K562 (cell line): ENCODE results near the gene FANCD2OS. TPM values are rescaled to one million over a fixed set of nuclear protein-coding genes. Genes with fewer than 3 reads are reported as not detected.

ENCODE experiments used
- ATAC-seq: fragments of 200-7000 bp; cut with Tn5 transposase; 3 replicates; pipeline ENCODE4 v1.9.1; 2020; ENCODE audit warnings: moderate library complexity
- BruUV-seq: library from RNA; stranded (reverse); fragments of 400-500 nt; replicated peaks from 2 replicates; lab custom pipeline; 2021; lab: Mats Ljungman, UMichigan
- CTCF ChIA-PET: fragments of 300-600 bp; formaldehyde crosslinking; extraction: SDS; loops from one replicate; lab custom pipeline; 2021; ENCODE audit warnings: low intra/inter-chr PET ratio; lab: Yijun Ruan, JAX
- POLR2A ChIA-PET: fragments of 300-600, 350-650 bp; sonication (Branson Sonifier 250); formaldehyde crosslinking; extraction: SDS; loops from one replicate; lab custom pipeline; 2021; ENCODE audit warnings: antibody characterized with exemption, inconsistent platforms; lab: Yijun Ruan, JAX
- DNase-seq, 4 experiments: peaks; one replicate each; pipeline versions ENCODE4 v3.0.0 to v3.0.0-alpha.2; 2011 to 2018; ENCODE audit warnings: low spot score in 3 of 4, mixed read lengths in 3 of 4; ENCODE audit errors: extremely low read depth in 1 of 4
- FAIRE-seq: peaks from 2 replicates; lab custom pipeline; 2011; peaks lifted over from hg19 to GRCh38; lab: Jason Lieb, UNC
- H2AFZ ChIP-seq: 2 replicates; pipeline ENCODE4 v1.6.0; 2011; ENCODE audit warnings: low read depth, low read length, control low read depth, inconsistent platforms
- H3K27ac ChIP-seq: fragments of 200-600 bp; 3 replicates; pipeline ENCODE4 v1.8.0; 2011; ENCODE audit warnings: low read depth, mild to moderate bottlenecking, control low read depth, inconsistent platforms, low read length, moderate library complexity, mixed read lengths; ENCODE audit errors: extremely low read depth
- H3K27me3 ChIP-seq, 2 experiments: fragments of 300-600 bp in 1 of 2; 2 replicates in 1 of 2; 3 replicates in 1 of 2; pipeline versions ENCODE4 v1.6.0 to v1.8.0; 2011; ENCODE audit warnings: inconsistent platforms in 2 of 2, low read length in 2 of 2, mild to moderate bottlenecking in 1 of 2, mixed read lengths in 1 of 2, moderate library complexity in 1 of 2; ENCODE audit not compliant: control insufficient read depth in 2 of 2, insufficient read depth in 2 of 2
- H3K36me3 ChIP-seq: fragments of 300-600 bp; 3 replicates; pipeline ENCODE4 v1.8.0; 2011; ENCODE audit warnings: mild to moderate bottlenecking, low read length, inconsistent platforms; ENCODE audit not compliant: control insufficient read depth, insufficient read depth
- H3K4me1 ChIP-seq, 2 experiments: fragments of 200-600 bp in 1 of 2; replicated peaks in 1 of 2; 2 replicates in 1 of 2; 3 replicates in 1 of 2; pipeline versions ENCODE4 v1.5.1 to v1.8.0; 2011; ENCODE audit warnings: inconsistent platforms in 2 of 2, low read length in 2 of 2, mild to moderate bottlenecking in 1 of 2, mixed read lengths in 1 of 2, moderate library complexity in 1 of 2; ENCODE audit not compliant: control insufficient read depth in 2 of 2, insufficient read depth in 2 of 2
- H3K4me2 ChIP-seq: 2 replicates; pipeline ENCODE4 v1.6.1; 2011; ENCODE audit warnings: low read length, control low read depth, inconsistent platforms, mixed read lengths; ENCODE audit not compliant: insufficient read depth
- H3K4me3 ChIP-seq: fragments of 200-600 bp; sonication (generic), shearing (Covaris generic); 2 replicates; pipeline ENCODE4 v1.5.1; 2016; ENCODE audit warnings: control low read depth, inconsistent platforms
- H3K79me2 ChIP-seq: fragments of 200-600 bp; 3 replicates; pipeline ENCODE4 v1.8.0; 2011; ENCODE audit warnings: low read length, inconsistent platforms; ENCODE audit not compliant: control insufficient read depth, insufficient read depth
- H3K9ac ChIP-seq, 2 experiments: 2 replicates each; pipeline versions ENCODE4 v1.6.0 to v1.6.1; 2011; ENCODE audit warnings: low read depth in 2 of 2, low read length in 2 of 2, control low read depth in 1 of 2, inconsistent platforms in 1 of 2, mild to moderate bottlenecking in 1 of 2, mixed read lengths in 1 of 2; ENCODE audit not compliant: insufficient read depth in 1 of 2
- H3K9me1 ChIP-seq: one replicate; pipeline ENCODE4 v1.6.0; 2011; ENCODE audit warnings: inconsistent platforms, mild to moderate bottlenecking, low read length, moderate library complexity; ENCODE audit not compliant: control insufficient read depth, insufficient read depth
- H3K9me3 ChIP-seq: replicated peaks from 2 replicates; pipeline ENCODE4 v1.5.1; 2011; ENCODE audit warnings: low read depth, low read length, inconsistent platforms; ENCODE audit not compliant: control insufficient read depth, insufficient read depth
- H4K20me1 ChIP-seq: replicated peaks from 2 replicates; pipeline ENCODE4 v1.6.1; 2011; ENCODE audit warnings: low read length, inconsistent platforms, mixed read lengths; ENCODE audit not compliant: control insufficient read depth, insufficient read depth
- CBX8 ChIP-seq: fragments of 200-600 bp; sonication (generic); IDR thresholded peaks from 2 replicates; pipeline ENCODE4 v1.6.1; 2012; ENCODE audit warnings: borderline replicate concordance, mixed run types, low read depth, mild to moderate bottlenecking, moderate library complexity, mixed read lengths, low read length, control low read depth, inconsistent platforms; ENCODE audit not compliant: poor library complexity, severe bottlenecking; ENCODE audit errors: extremely low read depth
- CREB1 ChIP-seq, 2 experiments: sonication (generic) in 1 of 2; formaldehyde crosslinking in 1 of 2; IDR thresholded peaks; 2 replicates each; pipeline versions ENCODE4 v1.6.1 to v1.8.0; 2012 to 2022; ENCODE audit warnings: inconsistent platforms in 1 of 2, mild to moderate bottlenecking in 1 of 2, missing genetic modification reagents in 1 of 2, moderate library complexity in 1 of 2
- E2F3 ChIP-seq: fragments of 250-450 bp; sonication (Bioruptor Pico); IDR thresholded peaks from 2 replicates; pipeline ENCODE4 v1.4.0; 2020; ENCODE audit warnings: mild to moderate bottlenecking
- E2F8 ChIP-seq: fragments of 450-650 bp; IDR thresholded peaks from 2 replicates; pipeline ENCODE4 v1.7.1; 2018; ENCODE audit warnings: mild to moderate bottlenecking, low read depth; ENCODE audit not compliant: partially characterized antibody
- HOMEZ ChIP-seq: fragments of 250-450 bp; sonication (Bioruptor Pico); IDR thresholded peaks from 2 replicates; pipeline ENCODE4 v1.4.0; 2020; ENCODE audit warnings: mild to moderate bottlenecking, moderate library complexity
- NFE2 ChIP-seq: IDR thresholded peaks from 2 replicates; pipeline ENCODE4 v1.6.1; 2014; ENCODE audit warnings: antibody characterized with exemption, low read depth
- POLR2G ChIP-seq: fragments of 200-400 bp; formaldehyde crosslinking; IDR thresholded peaks from 2 replicates; pipeline ENCODE4 v1.6.1; 2017; ENCODE audit warnings: low read depth, mild to moderate bottlenecking, antibody characterized with exemption, low read length, moderate library complexity
- SRF ChIP-seq, 2 experiments: fragments of 250-450, 450-650 bp in 1 of 2; sonication (Bioruptor Pico) in 1 of 2; sonication (generic) in 1 of 2; formaldehyde crosslinking; IDR thresholded peaks; 2 replicates each; pipeline versions ENCODE4 v1.5.0 to v1.5.1; 2020 to 2022; ENCODE audit warnings: mild to moderate bottlenecking in 1 of 2, missing genetic modification reagents in 1 of 2
- STAT5A ChIP-seq: IDR thresholded peaks from 2 replicates; pipeline ENCODE4 v1.6.1; 2012; ENCODE audit warnings: low read length, inconsistent platforms, borderline replicate concordance
- STAT5B ChIP-seq: fragments of 250-450 bp; sonication (Bioruptor Pico); IDR thresholded peaks from 2 replicates; pipeline ENCODE4 v1.8.0; 2021; ENCODE audit warnings: mild to moderate bottlenecking, inconsistent platforms
- UBTF ChIP-seq, 2 experiments: IDR thresholded peaks; 2 replicates each; pipeline ENCODE4 v1.6.1; 2012; ENCODE audit warnings: improper control_type of control experiment in 2 of 2, low read depth in 2 of 2, low read length in 2 of 2, borderline replicate concordance in 1 of 2
- ZNF830 ChIP-seq: fragments of 250-450 bp; sonication (Bioruptor Pico); IDR thresholded peaks from 2 replicates; pipeline ENCODE4 v1.5.0; 2021; ENCODE audit warnings: mild to moderate bottlenecking
- WGBS: fragments of 100-300 bp; shearing (Covaris generic); methylation state at CpG from one replicate; pipeline ENCODE4 v1.1.6; 2016; ENCODE audit warnings: low coverage, mixed read lengths; ENCODE audit not compliant: insufficient coverage; ENCODE audit errors: missing lambda C conversion rate; 5-methylcytosine and 5-hydroxymethylcytosine counted together
- in situ Hi-C: fragments of 300-500 bp; cut with MboI; formaldehyde crosslinking; loops from 4 replicates; pipeline ENCODE4 v1.15.0; 2018; ENCODE audit warnings: inconsistent platforms, mixed read lengths
- intact Hi-C: fragments of 100-400 bp; cut with micrococcal nuclease; formaldehyde crosslinking; loops from 2 replicates; pipeline ENCODE4 v1.14.2; 2022
- polyA plus RNA-seq, 8 experiments: library from polyadenylated mRNA; depleted of rRNA in 4 of 8; stranded (reverse) in 5 of 8; unstranded in 3 of 8; fragments of >200 nt; fragmentation: Nextera tagmentation in 2 of 8; fragmentation: Illumina TruSeq in 1 of 8; extraction: Ambion mirVana in 2 of 8; extraction: Trizol in 1 of 8; gene quantifications; 2 replicates each; pipeline versions ENCODE4 v1.2.1 to v1.2.3, GENCODE V29; 2011 to 2014; ENCODE audit warnings: inconsistent platforms in 1 of 8, missing spikeins in 1 of 8
- total RNA-seq, 7 experiments: library from RNA; depleted of rRNA in 6 of 7; stranded (reverse); fragments of >200 nt in 6 of 7; fragmentation: Illumina TruSeq in 2 of 7; extraction: Trizol in 2 of 7; gene quantifications; 2 replicates each; pipeline versions ENCODE4 v1.2.1 to v1.2.3, GENCODE V29; 2011 to 2021; ENCODE audit warnings: low replicate concordance in 1 of 7

The FANCD2OS gene
- total and polyA plus RNA-seq, 9 of the 15 experiments (the other 6 are each of a cell fraction or from before 2014, with no cell fraction given): not detected

- Histone ChIP-seq H3K27ac (no peak overlapping the region), H3K79me2 (peaks cover 15% of the 10 kb centered on the region), H3K4me2 (no peak overlapping the region), H3K4me3 (no peak overlapping the region), H3K9me1 (no peaks in the 10 kb centered on the region), H3K27me3 (no peaks in the 10 kb centered on the region), H3K36me3 (peaks cover 70% of the 10 kb centered on the region), H3K9me3 (no peaks in the 10 kb centered on the region), H2AFZ (no peak overlapping the region), H4K20me1 (no peaks in the 10 kb centered on the region; the same call in 1 of the 2 replicates), H3K9ac (no peak overlapping the region), H3K4me1 (no peaks in the 10 kb centered on the region; a peak in 1 of 5 replicates)
- no peak for FAIRE-seq
- CTCF ChIA-PET: interaction anchor here (0.6 kb wide), 1 partner anchor 115 kb away, joined by 3 read pairs; no protein-coding TSS in a partner anchor
- in situ Hi-C loops: no loop called here
- no peak for ATAC-seq
- WGBS: 67% methylated on average over 6 of the region's 6 CpGs
- peak in 1 of 4 experiments; percentile 23 for DNase-seq
- POLR2A ChIA-PET: interaction anchor here (0.6 to 1.9 kb wide), 5 partner anchors 9 to 217 kb away, joined by 3 to 9 read pairs (median 4); partner anchors contain the start of genes CRELD1 and VHL
- no TSS peak for BruUV-seq
- intact Hi-C loops: no loop called here
- TF ChIP-seq STAT5B (CRISPR knock-in tag): no peak
- no peak for TF ChIP-seq ZNF830
- TF ChIP-seq POLR2G: no peak
- no peak for TF ChIP-seq SRF (CRISPR knock-in tag; IDR thresholded peaks at IDR 0.05)
- TF ChIP-seq CREB1 (IDR thresholded peaks at IDR 0.05): no peak
- no peak for TF ChIP-seq CREB1 (CRISPR knock-in tag; IDR thresholded peaks at IDR 0.05)
- no peak for TF ChIP-seq HOMEZ (CRISPR knock-in tag)
- no peak for TF ChIP-seq UBTF (IDR thresholded peaks at IDR 0.05; ENCODE audit: borderline replicate concordance in 1 of 2, low read depth in 2 of 2, low read length in 2 of 2)
- no peak for TF ChIP-seq STAT5A
- no peak for TF ChIP-seq E2F3 (CRISPR knock-in tag)
- no peak for TF ChIP-seq CBX8
- no peak for TF ChIP-seq E2F8
- peak; percentile 23; the same call in 1 of the 2 replicates for TF ChIP-seq NFE2
Measured at GRCh38 chr3:10150987-10151386, 42.9 kb upstream of the FANCD2OS start.
